ENCODE data around the gene ZDHHC11B. TPM values are rescaled to one million over a fixed set of nuclear protein-coding genes. Genes with fewer than 3 reads are reported as not detected.

ZDHHC11B gene
- total RNA-seq, 1 experiment from 2014 or later = 1.4 TPM

DNA sequence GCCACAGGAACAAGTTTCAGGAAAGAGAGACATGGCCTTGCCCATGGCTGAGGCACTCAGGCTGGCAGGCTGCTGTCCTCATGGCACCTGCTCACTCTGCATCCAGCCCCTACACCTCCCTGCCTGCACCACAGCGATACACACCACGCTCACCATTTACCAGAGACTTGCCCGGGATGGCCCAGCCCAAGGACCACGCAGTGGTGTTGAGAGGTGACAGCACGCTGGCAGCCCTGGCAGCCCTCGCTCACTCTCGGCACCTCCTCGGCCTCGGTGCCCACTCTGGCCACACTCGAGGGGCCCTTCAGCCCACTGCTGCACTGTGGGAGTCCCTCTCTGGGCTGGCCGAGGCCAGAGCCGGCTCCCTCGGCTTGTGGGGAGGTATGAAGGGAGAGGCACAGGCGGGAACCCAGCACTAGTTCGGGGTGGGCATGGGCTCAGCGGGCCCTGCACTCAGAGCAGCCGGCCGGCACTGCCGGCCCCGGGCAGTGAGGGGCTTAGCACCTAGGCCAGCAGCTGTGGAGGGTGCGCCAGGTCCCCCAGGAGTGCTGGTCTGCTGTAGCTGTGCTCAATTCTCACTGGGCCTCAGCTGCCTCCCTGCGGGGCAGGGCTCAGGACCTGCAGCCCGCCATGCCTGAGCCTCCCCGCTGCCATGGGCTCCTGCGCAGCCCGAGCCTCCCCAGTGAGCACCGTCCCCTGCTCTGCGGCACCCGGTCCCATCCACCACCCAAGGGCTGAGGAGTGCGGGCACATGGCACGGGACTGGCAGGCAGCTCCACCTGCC, 20.3 kb downstream of the ZDHHC11B start:
- peaks cover 9% of the 10 kb centered on the region for H3K27me3 Mint-ChIP-seq (ENCODE audit: low read depth)
- H3K27ac Mint-ChIP-seq = no peak overlapping the region
- no peak overlapping the region for H2AFZ ChIP-seq (ENCODE audit: low read length)
- H3T11ph ChIP-seq (ENCODE audit: low read length) = no peak overlapping the region
- H3K36me3 Mint-ChIP-seq (ENCODE audit: insufficient read depth in 1 of 3, low read depth in 3 of 3) = peaks cover 0 to 10% (median 4%) of the 10 kb centered on the region in 3 experiments; a peak in 3 of 7 replicates
- no peak overlapping the region; the same call in 1 of the 2 replicates for H3K14ac ChIP-seq (ENCODE audit: insufficient read depth, low read length)
- H3K4me1 Mint-ChIP-seq = peaks cover 0 to 2% of the 10 kb centered on the region in 2 experiments; a peak in 1 of 4 replicates
- H3K4me3 Mint-ChIP-seq = no peak overlapping the region
- H2BK5ac ChIP-seq (ENCODE audit: insufficient read length, low read length) = no peak overlapping the region
- DNase-seq = no peak
- no peaks in the 10 kb centered on the region for H3K4me1 ChIP-seq (ENCODE audit: insufficient read depth, low read length)
- TF ChIP-seq, protein P1, sequence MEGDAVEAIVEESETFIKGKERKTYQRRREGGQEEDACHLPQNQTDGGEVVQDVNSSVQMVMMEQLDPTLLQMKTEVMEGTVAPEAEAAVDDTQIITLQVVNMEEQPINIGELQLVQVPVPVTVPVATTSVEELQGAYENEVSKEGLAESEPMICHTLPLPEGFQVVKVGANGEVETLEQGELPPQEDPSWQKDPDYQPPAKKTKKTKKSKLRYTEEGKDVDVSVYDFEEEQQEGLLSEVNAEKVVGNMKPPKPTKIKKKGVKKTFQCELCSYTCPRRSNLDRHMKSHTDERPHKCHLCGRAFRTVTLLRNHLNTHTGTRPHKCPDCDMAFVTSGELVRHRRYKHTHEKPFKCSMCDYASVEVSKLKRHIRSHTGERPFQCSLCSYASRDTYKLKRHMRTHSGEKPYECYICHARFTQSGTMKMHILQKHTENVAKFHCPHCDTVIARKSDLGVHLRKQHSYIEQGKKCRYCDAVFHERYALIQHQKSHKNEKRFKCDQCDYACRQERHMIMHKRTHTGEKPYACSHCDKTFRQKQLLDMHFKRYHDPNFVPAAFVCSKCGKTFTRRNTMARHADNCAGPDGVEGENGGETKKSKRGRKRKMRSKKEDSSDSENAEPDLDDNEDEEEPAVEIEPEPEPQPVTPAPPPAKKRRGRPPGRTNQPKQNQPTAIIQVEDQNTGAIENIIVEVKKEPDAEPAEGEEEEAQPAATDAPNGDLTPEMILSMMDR (conservative IDR thresholded peaks at IDR 0.05) = no peak
- no peak overlapping the region for H2BK12ac ChIP-seq (ENCODE audit: insufficient read length, low read depth, low read length)
- no peaks in the 10 kb centered on the region for H3K9me3 ChIP-seq (ENCODE audit: control insufficient read depth, low read depth, low read length)
- no peaks in the 10 kb centered on the region for H3K79me1 ChIP-seq (ENCODE audit: insufficient read depth, low read depth, low read length, poor library complexity, severe bottlenecking)
- H3K4ac ChIP-seq (ENCODE audit: low read depth, low read length) = no peak overlapping the region; the same call in 1 of the 2 replicates
- no peak overlapping the region for H2BK120ac ChIP-seq (ENCODE audit: low read depth, low read length, poor library complexity, severe bottlenecking)
- H3K23me2 ChIP-seq (ENCODE audit: insufficient read length, low read depth, low read length, poor library complexity, severe bottlenecking) = no peaks in the 10 kb centered on the region
- H3K27me3 ChIP-seq (ENCODE audit: insufficient read depth, low read length) = no peaks in the 10 kb centered on the region
- H2BK15ac ChIP-seq (ENCODE audit: low read depth, low read length) = no peak overlapping the region
- no peak overlapping the region for H2AK5ac ChIP-seq (ENCODE audit: insufficient read length, low read length)
- H3K9ac ChIP-seq (ENCODE audit: extremely low read depth, insufficient read length, low read length) = no peak overlapping the region
- H4K91ac ChIP-seq (ENCODE audit: insufficient read length, low read depth, low read length) = no peak overlapping the region
- H4K5ac ChIP-seq (ENCODE audit: insufficient read length, low read depth, low read length) = no peak overlapping the region
- H3K79me2 ChIP-seq (ENCODE audit: insufficient read depth, low read length) = no peaks in the 10 kb centered on the region
- H4K8ac ChIP-seq (replicated peaks; ENCODE audit: insufficient read length, low read depth, low read length) = no peak overlapping the region
- H2BK20ac ChIP-seq (ENCODE audit: low read depth, low read length, poor library complexity, severe bottlenecking) = no peak overlapping the region
- WGBS (ENCODE audit: extremely low coverage, insufficient read length, low lambda C conversion rate) = no CpG with 5 or more reads among the region's 31 CpGs
- no peak overlapping the region for H3K27ac ChIP-seq (ENCODE audit: insufficient read length, low read depth, low read length)
- H3K9me3 Mint-ChIP-seq = peaks cover 8 to 18% of the 10 kb centered on the region in 2 experiments; a peak in 4 of 5 replicates
- no peaks in the 10 kb centered on the region for H4K20me1 ChIP-seq (ENCODE audit: control insufficient read depth, insufficient read depth, insufficient read length)
- H3K56ac ChIP-seq (ENCODE audit: insufficient read length, low read depth, low read length) = no peak overlapping the region
- H3K23ac ChIP-seq (ENCODE audit: insufficient read length, low read depth, low read length) = no peak overlapping the region
- H3K4me2 ChIP-seq (ENCODE audit: insufficient read depth, insufficient read length, low read length) = no peak overlapping the region
- H3K18ac ChIP-seq (ENCODE audit: insufficient read length, low read depth, low read length) = no peak overlapping the region
